ENCODE measurements around the gene SMIM43.
"Not testable (repeated sequence)": the region's sequence is repeated elsewhere in the genome, so short reads cannot be mapped to it uniquely, and the experiment has no call there.

SMIM43 gene

GRCh38 chr4:121734571-121734970, 30.4 kb downstream of the SMIM43 start:
- no peak for DNase-seq

GRCh38 chr4:121733942-121734341, 31.0 kb downstream of the SMIM43 start:
- DNase-seq, result no peak

GRCh38 chr4:121729753-121730152, 35.2 kb downstream of the SMIM43 start:
- not testable (repeated sequence) for DNase-seq

- DNase-seq, result no peak
These were observed 36.2 kb downstream of the SMIM43 start for GRCh38 chr4:121728798-121729226.

DNA sequence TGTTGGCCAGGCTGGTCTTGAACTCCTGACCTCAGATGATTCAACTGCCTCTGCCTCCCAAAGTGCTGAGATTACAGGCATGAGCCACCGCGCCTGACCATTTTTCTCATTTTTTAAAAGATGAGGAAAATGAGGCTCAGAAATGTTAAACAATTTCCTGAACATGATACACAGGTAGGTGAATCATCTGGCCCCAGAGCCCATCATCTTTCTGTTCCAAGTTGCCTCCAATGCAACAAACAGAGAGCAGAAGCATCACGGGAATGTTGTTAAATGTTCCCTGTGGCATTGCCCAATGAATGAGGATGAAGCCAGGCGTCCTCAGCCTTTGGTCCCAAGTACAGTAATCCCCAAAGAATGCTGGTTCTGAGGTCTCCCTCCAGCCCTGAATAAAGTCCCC, 36.9 kb downstream of the SMIM43 start:
- no peak for DNase-seq

DNA sequence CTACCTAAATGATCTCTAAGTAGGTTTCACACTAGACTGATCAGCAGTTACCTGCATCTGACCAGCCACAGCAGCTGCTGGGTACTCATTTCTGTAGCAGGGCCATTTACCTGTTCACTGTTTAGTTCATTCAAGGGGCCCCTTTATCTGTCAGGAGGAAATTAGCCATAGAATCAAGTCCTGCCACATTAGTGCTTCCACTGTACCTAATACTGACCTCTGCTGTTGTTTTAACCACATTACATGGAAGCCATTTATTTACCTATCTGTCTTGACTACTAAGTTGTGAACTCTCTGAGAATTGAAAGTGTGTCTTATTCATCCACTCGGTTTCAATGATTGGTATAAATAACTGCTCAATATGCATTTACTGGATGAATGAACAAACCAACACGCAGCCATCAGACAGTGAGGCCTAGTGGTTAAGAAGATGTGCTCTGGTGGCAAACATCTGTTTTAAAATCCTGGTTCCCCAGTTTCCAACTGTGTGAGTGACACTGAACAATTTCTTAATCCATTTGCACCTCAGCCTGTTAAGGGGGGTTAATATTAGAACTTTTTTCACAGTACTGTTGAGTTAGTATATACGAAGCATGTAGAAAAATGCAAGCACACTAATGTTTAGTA, 38.2 kb downstream of the SMIM43 start:
- DNase-seq, result no peak

DNA sequence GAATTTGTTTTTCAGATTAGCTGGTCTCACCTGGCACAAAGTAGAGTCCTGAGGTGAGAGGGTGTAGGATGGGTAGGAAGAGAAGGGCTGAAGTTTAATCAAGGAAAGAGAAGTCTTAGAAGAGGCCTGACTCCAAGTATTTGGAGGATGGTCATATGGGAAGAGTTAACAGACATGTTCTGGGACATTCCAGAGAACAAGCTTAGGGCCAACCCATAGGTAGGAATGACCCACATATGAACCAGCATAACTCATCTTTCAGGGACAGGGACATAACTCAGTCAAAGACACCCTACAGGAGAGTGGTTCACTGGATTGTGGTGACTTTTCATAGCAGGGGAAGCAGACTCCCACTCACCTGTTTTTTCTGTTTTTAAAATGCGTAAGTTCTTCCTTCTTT, 40.3 kb downstream of the SMIM43 start:
- DNase-seq, result no peak

- DNase-seq, result no peak
These were observed 43.3 kb downstream of the SMIM43 start for GRCh38 chr4:121721700-121722099.

DNA sequence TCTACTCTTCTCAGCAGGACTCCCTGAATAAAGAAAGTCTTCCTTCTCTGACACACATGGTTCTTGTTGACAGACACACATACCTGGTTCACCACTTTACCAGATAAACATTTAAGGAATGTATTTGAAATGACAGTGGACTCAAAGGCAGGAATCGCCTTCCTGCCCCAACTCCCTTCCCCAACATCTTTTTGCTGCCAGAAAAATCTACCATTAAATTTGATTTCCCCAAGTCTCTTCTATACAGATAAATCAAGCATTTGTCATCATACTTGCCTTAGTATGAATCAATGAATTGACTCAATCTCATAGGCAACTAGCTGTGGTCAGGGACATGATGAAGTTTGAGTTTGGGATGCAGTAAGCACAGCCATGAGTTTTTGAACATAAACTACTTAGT, 44.9 kb downstream of the SMIM43 start:
- DNase-seq, result no peak

- DNase-seq, result no peak
These were observed 47.2 kb downstream of the SMIM43 start for GRCh38 chr4:121717680-121718237.

DNA sequence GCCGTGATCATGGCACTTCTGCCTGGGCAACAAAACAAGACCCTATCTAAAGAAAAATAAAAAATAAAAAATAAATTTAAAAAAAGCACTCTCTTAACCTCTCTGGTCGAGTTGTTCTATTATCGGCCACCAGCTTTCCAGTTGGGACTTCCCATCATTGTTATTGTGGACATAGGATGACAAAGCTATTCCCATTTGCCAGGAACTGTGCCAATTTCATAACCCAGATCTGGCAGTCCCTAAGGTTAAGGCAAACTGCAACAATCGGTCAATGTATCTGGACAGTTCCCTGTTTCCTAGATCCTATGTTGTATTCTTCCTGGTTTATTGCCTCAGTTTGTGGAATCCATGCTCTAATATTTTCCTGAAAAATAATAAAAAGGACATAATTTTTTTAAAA, 50.4 kb downstream of the SMIM43 start:
- DNase-seq, result no peak

GRCh38 chr4:121712783-121713182, 52.2 kb downstream of the SMIM43 start:
- no peak for DNase-seq

DNA sequence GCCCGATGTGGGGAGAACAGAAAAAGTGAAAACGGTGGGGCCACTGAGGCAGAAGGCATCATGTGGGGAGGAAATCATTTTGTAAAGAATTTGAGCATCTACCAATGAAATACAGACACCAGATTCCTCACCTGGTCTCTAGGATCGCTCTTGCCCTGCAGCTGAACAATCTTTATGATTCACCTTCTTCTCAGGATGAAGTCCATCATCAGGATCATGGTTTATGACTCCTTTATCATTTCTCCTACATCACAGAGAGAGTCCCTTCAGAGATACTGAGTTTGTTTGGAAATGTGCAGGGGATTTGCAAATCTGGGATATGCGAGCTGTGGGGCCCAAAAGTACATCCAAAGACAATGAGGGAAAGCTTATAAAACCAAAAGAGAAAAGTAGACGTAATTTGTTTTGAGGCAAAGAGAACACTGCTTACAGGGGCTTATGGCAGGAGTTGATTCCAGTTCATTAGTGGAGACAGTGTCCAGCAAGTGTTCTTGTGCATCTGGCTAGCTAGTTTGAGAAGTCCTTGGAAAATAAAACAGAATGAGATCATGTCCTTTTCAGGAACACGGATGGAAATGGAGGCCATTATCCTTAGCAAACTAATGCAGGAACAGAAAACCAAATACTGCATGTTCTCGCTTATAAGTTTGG, 52.8 kb downstream of the SMIM43 start:
- DNase-seq, result no peak

- DNase-seq, result no peak
These were observed 53.5 kb downstream of the SMIM43 start for GRCh38 chr4:121711263-121712000.

GRCh38 chr4:121709766-121710405, 55.1 kb downstream of the SMIM43 start:
- DNase-seq, result no peak
